ENCODE measurements around the gene ADI1. TPM values are rescaled to one million over a fixed set of nuclear protein-coding genes. Genes with fewer than 3 reads are reported as not detected.
A peak's percentile ranks its signal among the peaks of the same experiment; 100 is the strongest.

The ADI1 gene
- total and polyA plus RNA-seq, 10 donors, result 31.8 to 106 (median 55.4) TPM

GRCh38 chr2:3489764-3490115, 29.6 kb downstream of the ADI1 start:
- Histone ChIP-seq H3K9me3 (peaks cover 0 to 10% (median 5%) of the 10 kb centered on the region in 8 donors), H3K36me3 (peaks cover 0 to 18% (median 4%) of the 10 kb centered on the region in 6 donors), H3K4me1 (no peaks in the 10 kb centered on the region), H3K27ac (no peak overlapping the region), H3K4me3 (no peak overlapping the region), H3K27me3 (replicated peaks in 1 of 7) (no peaks in the 10 kb centered on the region)
- no peak for DNase-seq
- TF ChIP-seq POLR2AphosphoS5 (IDR thresholded peaks at IDR 0.05), result no peak
- TF ChIP-seq POLR2A (IDR thresholded peaks at IDR 0.05), result no peak
- TF ChIP-seq, protein P1, sequence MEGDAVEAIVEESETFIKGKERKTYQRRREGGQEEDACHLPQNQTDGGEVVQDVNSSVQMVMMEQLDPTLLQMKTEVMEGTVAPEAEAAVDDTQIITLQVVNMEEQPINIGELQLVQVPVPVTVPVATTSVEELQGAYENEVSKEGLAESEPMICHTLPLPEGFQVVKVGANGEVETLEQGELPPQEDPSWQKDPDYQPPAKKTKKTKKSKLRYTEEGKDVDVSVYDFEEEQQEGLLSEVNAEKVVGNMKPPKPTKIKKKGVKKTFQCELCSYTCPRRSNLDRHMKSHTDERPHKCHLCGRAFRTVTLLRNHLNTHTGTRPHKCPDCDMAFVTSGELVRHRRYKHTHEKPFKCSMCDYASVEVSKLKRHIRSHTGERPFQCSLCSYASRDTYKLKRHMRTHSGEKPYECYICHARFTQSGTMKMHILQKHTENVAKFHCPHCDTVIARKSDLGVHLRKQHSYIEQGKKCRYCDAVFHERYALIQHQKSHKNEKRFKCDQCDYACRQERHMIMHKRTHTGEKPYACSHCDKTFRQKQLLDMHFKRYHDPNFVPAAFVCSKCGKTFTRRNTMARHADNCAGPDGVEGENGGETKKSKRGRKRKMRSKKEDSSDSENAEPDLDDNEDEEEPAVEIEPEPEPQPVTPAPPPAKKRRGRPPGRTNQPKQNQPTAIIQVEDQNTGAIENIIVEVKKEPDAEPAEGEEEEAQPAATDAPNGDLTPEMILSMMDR (IDR thresholded peaks at IDR 0.05 in 8 of 11, conservative IDR thresholded peaks at IDR 0.05 in 3 of 11), result no peak
- WGBS, 5 donors, result 90 to 95% (median 94%) methylated on average over 15 to 16 of the region's 16 CpGs
- intact Hi-C loops (cut with DNase I; ENCODE audit: low total_unique reads), result no loop called here

GRCh38 chr2:3488855-3489763, 30.2 kb downstream of the ADI1 start:
- TF ChIP-seq POLR2AphosphoS5 (IDR thresholded peaks at IDR 0.05) (peak in 2 of 3 donors; percentile 14 to 17), POLR2A (IDR thresholded peaks at IDR 0.05) (no peak)
- TF ChIP-seq, protein P1 (IDR thresholded peaks at IDR 0.05 in 8 of 11, conservative IDR thresholded peaks at IDR 0.05 in 3 of 11), result no peak
- DNase-seq, result peak; percentile 66
- no peak overlapping the region for H3K4me3 ChIP-seq
- no peaks in the 10 kb centered on the region for H3K27me3 ChIP-seq (replicated peaks in 1 of 7)
- intact Hi-C loops (cut with DNase I; ENCODE audit: low total_unique reads), result no loop called here
- peaks cover 0 to 24% (median 4%) of the 10 kb centered on the region in 6 donors for H3K36me3 ChIP-seq
- no peaks in the 10 kb centered on the region for H3K4me1 ChIP-seq
- H3K9me3 ChIP-seq, result peaks cover 0 to 10% (median 5%) of the 10 kb centered on the region in 8 donors
- no peak overlapping the region for H3K27ac ChIP-seq
- 77 to 82% (median 81%) methylated on average over 18 to 27 of the region's 27 CpGs for WGBS, 5 donors

- Histone ChIP-seq H3K36me3 (peaks cover 0 to 32% (median 4%) of the 10 kb centered on the region in 6 donors), H3K27me3 (replicated peaks in 1 of 7) (no peaks in the 10 kb centered on the region), H3K27ac (no peak overlapping the region), H3K9me3 (peaks cover 0 to 10% (median 5%) of the 10 kb centered on the region in 8 donors), H3K4me3 (no peak overlapping the region), H3K4me1 (no peaks in the 10 kb centered on the region)
- intact Hi-C loops (cut with DNase I; ENCODE audit: low total_unique reads), result no loop called here
- peak; percentile 68 for DNase-seq
- 85 to 93% (median 87%) methylated on average over 4 to 6 of the region's 6 CpGs for WGBS, 5 donors
- TF ChIP-seq POLR2A (IDR thresholded peaks at IDR 0.05) (no peak), POLR2AphosphoS5 (IDR thresholded peaks at IDR 0.05) (no peak)
- TF ChIP-seq, protein P1 (IDR thresholded peaks at IDR 0.05 in 8 of 11, conservative IDR thresholded peaks at IDR 0.05 in 3 of 11), result no peak
Observed at GRCh38 chr2:3488061-3488531, 31.2 kb downstream of the ADI1 start.

GRCh38 chr2:3487432-3487831, 31.9 kb downstream of the ADI1 start:
- peak; percentile 64 for DNase-seq
- H3K4me3 ChIP-seq, result no peak overlapping the region
- intact Hi-C loops (cut with DNase I; ENCODE audit: low total_unique reads), result no loop called here
- WGBS, 5 donors, result 83 to 100% (median 89%) methylated on average over 3 to 10 of the region's 10 CpGs
- TF ChIP-seq POLR2A (IDR thresholded peaks at IDR 0.05), result no peak
- peak in 1 of 3 donors; percentile 14 for TF ChIP-seq POLR2AphosphoS5 (IDR thresholded peaks at IDR 0.05)
- TF ChIP-seq, protein P1 (IDR thresholded peaks at IDR 0.05 in 8 of 11, conservative IDR thresholded peaks at IDR 0.05 in 3 of 11), result no peak
- peaks cover 0 to 38% (median 5%) of the 10 kb centered on the region in 6 donors for H3K36me3 ChIP-seq
- no peak overlapping the region for H3K27ac ChIP-seq
- H3K9me3 ChIP-seq, result peaks cover 0 to 10% (median 5%) of the 10 kb centered on the region in 8 donors
- no peaks in the 10 kb centered on the region for H3K4me1 ChIP-seq
- H3K27me3 ChIP-seq (replicated peaks in 1 of 7), result no peaks in the 10 kb centered on the region

Data from spleen (tissue), 11 donors.